OCI-LY7 (cell line): Measurements from ENCODE around the gene VEZF1. TPM values are rescaled to one million over a fixed set of nuclear protein-coding genes. Genes with fewer than 3 reads are reported as not detected.

Source experiments
- BruUV-seq: library from RNA; stranded (reverse); fragments of 400-500 nt; replicated peaks from 2 replicates; lab custom pipeline; 2021; lab: Mats Ljungman, UMichigan
- CTCF ChIA-PET: fragments of 300-600 bp; sonication (Branson Sonifier 250); formaldehyde crosslinking; loops from one replicate; lab custom pipeline; 2022; ENCODE audit warnings: antibody characterized with exemption; ENCODE audit not compliant: unreplicated experiment; lab: Charles Lee
- POLR2A ChIA-PET: fragments of 300-600 bp; sonication (Branson Sonifier 250); formaldehyde crosslinking; loops from one replicate; lab custom pipeline; 2022; ENCODE audit warnings: antibody characterized with exemption; lab: Charles Lee
- DNase-seq: peaks from one replicate; pipeline ENCODE4 v3.0.0-alpha.2; 2015; ENCODE audit warnings: low spot score
- H2AFZ ChIP-seq: fragments of 200-600 bp; sonication (generic), shearing (Covaris generic); 2 replicates; pipeline ENCODE4 v1.6.1; 2014; ENCODE audit warnings: mild to moderate bottlenecking, antibody characterized with exemption, low read length, moderate library complexity
- H3K27ac ChIP-seq: fragments of 200-600 bp; sonication (generic); 2 replicates; pipeline ENCODE4 v1.5.1; 2014; ENCODE audit warnings: mixed run types, low read depth, mild to moderate bottlenecking, moderate library complexity, low read length, inconsistent platforms; ENCODE audit not compliant: poor library complexity, severe bottlenecking
- H3K36me3 ChIP-seq: fragments of 200-600 bp; sonication (generic); 2 replicates; pipeline ENCODE4 v1.6.1; 2014; ENCODE audit warnings: mild to moderate bottlenecking, antibody characterized with exemption, low read length, moderate library complexity, mixed read lengths; ENCODE audit not compliant: insufficient read depth
- H3K4me1 ChIP-seq: fragments of 200-600 bp; sonication (generic); 2 replicates; pipeline ENCODE4 v1.5.1; 2014; ENCODE audit warnings: mild to moderate bottlenecking, low read length; ENCODE audit not compliant: insufficient read depth, poor library complexity, severe bottlenecking
- H3K4me2 ChIP-seq: fragments of 200-600 bp; sonication (generic); 2 replicates; pipeline ENCODE4 v1.6.1; 2014; ENCODE audit warnings: mild to moderate bottlenecking, low read length
- H3K4me3 ChIP-seq: fragments of 200-600 bp; sonication (generic); 2 replicates; pipeline ENCODE4 v1.5.1; 2014; ENCODE audit warnings: mild to moderate bottlenecking, low read depth, low read length; ENCODE audit not compliant: poor library complexity, severe bottlenecking
- H3K79me2 ChIP-seq: fragments of 200-600 bp; sonication (generic); 2 replicates; pipeline ENCODE4 v1.6.1; 2016; ENCODE audit warnings: low read depth, mild to moderate bottlenecking, low read length, moderate library complexity, mixed read lengths; ENCODE audit not compliant: insufficient read depth
- H3K9me2 ChIP-seq: fragments of 200-600 bp; sonication (generic); 2 replicates; pipeline ENCODE4 v1.6.1; 2016; ENCODE audit warnings: mild to moderate bottlenecking, low read length, mixed read lengths; ENCODE audit not compliant: insufficient read depth
- H3K9me3 ChIP-seq: fragments of 200-600 bp; sonication (generic); 2 replicates; pipeline ENCODE4 v1.6.1; 2014; ENCODE audit warnings: mild to moderate bottlenecking, mixed run types, low read length, mixed read lengths
- H4K20me1 ChIP-seq: fragments of 200-600 bp; sonication (generic); 2 replicates; pipeline ENCODE4 v1.6.1; 2014; ENCODE audit warnings: mild to moderate bottlenecking, antibody characterized with exemption, low read length, moderate library complexity, mixed read lengths; ENCODE audit not compliant: insufficient read depth
- CTCF ChIP-seq: fragments of 200-600 bp; sonication (generic); conservative IDR thresholded peaks from 2 replicates; pipeline ENCODE4 v1.5.1; 2014; ENCODE audit warnings: mild to moderate bottlenecking, antibody characterized with exemption, low read length, moderate library complexity, mixed read lengths
- EZH2phosphoT487 ChIP-seq: fragments of 200-600 bp; sonication (generic); IDR thresholded peaks from 2 replicates; pipeline ENCODE4 v1.6.1; 2018; ENCODE audit warnings: low read depth, borderline replicate concordance, mild to moderate bottlenecking, mixed run types, antibody characterized with exemption, low read length, moderate library complexity, mixed read lengths
- intact Hi-C: fragments of 100-400 bp; cut with micrococcal nuclease; formaldehyde crosslinking; loops from one replicate; pipeline ENCODE4 v1.10.0; 2022; ENCODE audit not compliant: unreplicated experiment
- total RNA-seq, 2 experiments: library from RNA; depleted of rRNA in 1 of 2; stranded (reverse); fragments of >200 nt in 1 of 2; shearing (Covaris generic) in 1 of 2; gene quantifications; 2 replicates each; pipeline ENCODE4 v1.2.3, GENCODE V29; 2014 to 2022

The VEZF1 gene
- total RNA-seq, 2 experiments from 2014 or later: 22.6 to 35.4 TPM

GRCh38 chr17:57953705-57954396 is 34.2 kb downstream of the VEZF1 start:
- Histone ChIP-seq H3K27ac (no peak overlapping the region), H3K4me1 (peaks cover 33% of the 10 kb centered on the region), H3K36me3 (no peaks in the 10 kb centered on the region), H3K79me2 (no peaks in the 10 kb centered on the region), H4K20me1 (peaks cover 5% of the 10 kb centered on the region; the same call in 1 of the 2 replicates), H3K4me3 (no peak overlapping the region), H2AFZ (no peak overlapping the region), H3K9me2 (no peaks in the 10 kb centered on the region), H3K4me2 (no peak overlapping the region), H3K9me3 (no peaks in the 10 kb centered on the region)
- ChIA-PET POLR2A (interaction anchor here (0.5 to 0.7 kb wide), 2 partner anchors 11 to 14 kb away, joined by 3 to 4 read pairs; no protein-coding TSS in a partner anchor), CTCF (no interaction called here)
- no peak for DNase-seq
- TF ChIP-seq CTCF (no peak), EZH2phosphoT487 (no peak)
- BruUV-seq: no TSS peak
- intact Hi-C loops: no loop called here

- Histone ChIP-seq H3K36me3 (no peaks in the 10 kb centered on the region), H3K4me2 (no peak overlapping the region), H4K20me1 (peaks cover 5% of the 10 kb centered on the region; the same call in 1 of the 2 replicates), H3K9me3 (no peaks in the 10 kb centered on the region), H3K27ac (no peak overlapping the region), H3K4me3 (no peak overlapping the region), H3K9me2 (no peaks in the 10 kb centered on the region), H3K79me2 (no peaks in the 10 kb centered on the region), H3K4me1 (peaks cover 39% of the 10 kb centered on the region), H2AFZ (no peak overlapping the region)
- intact Hi-C loops: no loop called here
- no peak for DNase-seq
- no peak for TF ChIP-seq CTCF
- TF ChIP-seq EZH2phosphoT487: no peak
- BruUV-seq: no TSS peak
- ChIA-PET CTCF (no interaction called here), POLR2A (interaction anchor here (0.5 to 0.8 kb wide), 2 partner anchors 10 to 13 kb away, joined by 3 read pairs; no protein-coding TSS in a partner anchor)
Measured at GRCh38 chr17:57953219-57953618, 34.8 kb downstream of the VEZF1 start.

GRCh38 chr17:57949649-57950048 is 38.4 kb downstream of the VEZF1 start:
- TF ChIP-seq EZH2phosphoT487: no peak
- no peak for TF ChIP-seq CTCF
- H3K4me1 ChIP-seq: peaks cover 45% of the 10 kb centered on the region
- no peaks in the 10 kb centered on the region for H3K79me2 ChIP-seq
- H4K20me1 ChIP-seq: no peaks in the 10 kb centered on the region
- no peak overlapping the region for H3K4me3 ChIP-seq
- no peaks in the 10 kb centered on the region for H3K9me3 ChIP-seq
- CTCF ChIA-PET: interaction anchor here (0.6 to 1.3 kb wide), 2 partner anchors 17 to 49 kb away, joined by 3 read pairs; no protein-coding TSS in a partner anchor
- H3K27ac ChIP-seq: no peak overlapping the region
- H3K36me3 ChIP-seq: no peaks in the 10 kb centered on the region
- POLR2A ChIA-PET: interaction anchor here (0.5 to 1.0 kb wide), 2 partner anchors 12 to 49 kb away, joined by 3 read pairs; no protein-coding TSS in a partner anchor
- no peak overlapping the region for H3K4me2 ChIP-seq
- no peaks in the 10 kb centered on the region for H3K9me2 ChIP-seq
- DNase-seq: no peak
- no peak overlapping the region for H2AFZ ChIP-seq
- no TSS peak for BruUV-seq
- intact Hi-C loops: no loop called here
